HG02610 (cell line): Measurements from ENCODE around the gene FOLR2.

Source experiments
- ATAC-seq: cut with Tn5 transposase; IDR thresholded peaks from one replicate; pipeline ENCODE4 v1.9.1; 2021; ENCODE audit warnings: mild to moderate bottlenecking, moderate library complexity; ENCODE audit not compliant: unreplicated experiment

FOLR2 gene

DNA sequence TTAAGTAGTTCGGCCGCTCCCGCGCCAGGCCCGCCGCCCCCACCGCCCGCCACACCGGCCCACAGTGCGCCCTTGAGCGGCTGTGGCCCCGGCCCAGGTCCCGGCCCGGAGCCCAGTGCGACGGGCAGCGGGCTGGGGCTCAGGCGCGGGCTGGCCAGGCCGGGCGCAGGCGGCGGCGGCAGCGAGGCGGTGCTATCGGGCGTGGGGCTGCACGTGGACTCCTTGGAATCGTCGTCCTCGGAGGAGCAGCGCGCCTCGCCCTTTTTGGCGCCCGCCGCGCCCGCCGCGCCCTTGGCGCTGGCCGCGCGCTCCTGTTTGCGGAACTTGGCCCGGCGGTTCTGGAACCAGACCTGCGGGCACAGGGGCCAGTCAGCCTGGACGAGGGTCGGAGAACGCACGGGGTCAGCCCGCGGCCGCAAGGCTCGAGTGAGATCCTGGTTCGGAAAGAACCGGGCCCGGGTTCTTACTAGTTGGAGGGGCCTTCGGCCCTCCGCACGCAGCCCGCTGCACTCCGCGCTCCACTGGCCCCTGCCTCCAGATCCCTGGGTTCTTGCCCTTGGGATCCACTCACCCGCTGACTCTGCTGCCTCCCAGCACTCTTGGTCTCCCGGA is 23.4 kb downstream of the FOLR2 start:
- ATAC-seq = no peak

DNA sequence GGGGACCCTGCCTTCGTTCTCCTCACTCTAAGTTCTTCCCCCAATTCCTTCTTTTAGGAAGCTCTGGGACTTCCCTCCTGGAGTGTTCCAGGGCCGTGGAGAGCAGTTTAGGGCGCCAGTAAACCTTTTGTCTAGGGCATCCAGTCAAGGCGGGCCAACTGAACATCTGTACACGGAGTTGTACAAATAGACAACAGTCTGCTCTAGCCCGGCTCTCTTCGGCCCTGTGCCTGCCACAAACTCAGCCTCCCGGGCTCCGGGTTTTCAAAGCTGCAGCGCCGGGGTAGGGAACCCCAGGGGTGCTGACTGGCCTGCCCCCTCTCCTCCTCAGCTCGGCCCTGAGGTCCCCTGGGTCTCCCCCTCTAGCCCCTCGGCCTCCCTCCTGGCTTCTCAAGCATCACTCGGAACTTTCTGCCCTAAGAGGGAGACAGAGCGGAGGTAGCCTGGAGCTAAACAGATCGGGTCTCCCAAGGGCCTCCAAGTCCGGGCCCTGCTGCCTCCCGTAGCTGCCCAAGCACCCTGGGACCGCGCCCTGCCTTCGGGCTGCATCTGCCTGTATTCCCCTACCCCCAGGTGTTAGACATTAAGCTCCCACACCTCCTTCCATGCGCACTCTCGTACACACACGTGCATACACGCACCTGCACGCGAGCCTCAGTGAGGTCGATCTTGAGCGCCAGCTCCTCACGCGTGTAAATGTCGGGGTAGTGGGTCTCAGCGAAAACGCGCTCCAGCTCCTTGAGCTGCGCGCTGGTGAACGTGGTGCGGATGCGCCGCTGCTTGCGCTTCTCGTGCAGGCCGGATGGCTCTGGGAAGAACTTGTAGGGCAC is 24.1 kb downstream of the FOLR2 start:
- no peak for ATAC-seq

DNA sequence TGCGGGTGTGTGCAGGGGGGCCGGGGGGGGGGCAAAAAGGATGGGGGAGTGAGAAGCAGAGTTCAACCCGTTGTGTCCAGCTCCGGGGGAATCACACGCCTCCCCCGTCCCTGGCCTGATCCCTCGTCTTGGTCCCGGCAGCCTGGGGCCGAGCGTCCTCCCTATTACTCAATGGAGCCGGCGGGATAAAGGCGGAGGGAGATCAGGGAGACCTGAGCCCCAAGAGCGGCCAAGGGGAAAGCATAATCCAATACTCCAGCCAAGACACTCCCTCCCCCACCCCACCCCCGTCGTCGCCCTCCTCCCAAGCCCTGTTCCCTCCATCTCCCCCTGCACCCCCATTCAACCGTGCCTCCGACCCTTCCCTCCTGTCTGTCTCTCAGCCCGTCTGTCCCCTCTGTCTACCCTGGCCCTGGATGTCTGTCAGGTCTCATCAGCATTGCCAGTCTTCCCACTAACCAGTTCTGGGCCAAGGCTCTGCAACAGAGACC is 24.7 kb downstream of the FOLR2 start:
- ATAC-seq = no peak

DNA sequence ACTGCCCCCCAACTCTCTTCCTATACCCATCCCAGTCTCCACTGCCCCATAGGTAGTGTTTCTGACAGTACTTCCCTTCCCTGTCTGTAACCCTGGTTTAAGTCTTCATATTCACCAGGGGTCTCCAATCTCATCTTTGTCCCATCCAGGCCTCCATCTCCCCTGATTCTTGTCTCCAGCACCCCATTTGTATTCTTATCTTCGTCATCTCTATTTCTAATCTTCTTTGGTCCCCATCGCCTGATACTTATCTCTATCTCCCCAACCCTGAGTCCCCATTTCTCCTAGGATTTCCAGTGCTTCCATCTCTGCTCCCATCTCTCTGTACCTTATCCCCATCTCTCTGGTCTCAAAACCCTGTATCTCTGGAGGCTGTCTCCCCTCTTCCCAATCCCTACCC is 25.5 kb downstream of the FOLR2 start:
- ATAC-seq = no peak

DNA sequence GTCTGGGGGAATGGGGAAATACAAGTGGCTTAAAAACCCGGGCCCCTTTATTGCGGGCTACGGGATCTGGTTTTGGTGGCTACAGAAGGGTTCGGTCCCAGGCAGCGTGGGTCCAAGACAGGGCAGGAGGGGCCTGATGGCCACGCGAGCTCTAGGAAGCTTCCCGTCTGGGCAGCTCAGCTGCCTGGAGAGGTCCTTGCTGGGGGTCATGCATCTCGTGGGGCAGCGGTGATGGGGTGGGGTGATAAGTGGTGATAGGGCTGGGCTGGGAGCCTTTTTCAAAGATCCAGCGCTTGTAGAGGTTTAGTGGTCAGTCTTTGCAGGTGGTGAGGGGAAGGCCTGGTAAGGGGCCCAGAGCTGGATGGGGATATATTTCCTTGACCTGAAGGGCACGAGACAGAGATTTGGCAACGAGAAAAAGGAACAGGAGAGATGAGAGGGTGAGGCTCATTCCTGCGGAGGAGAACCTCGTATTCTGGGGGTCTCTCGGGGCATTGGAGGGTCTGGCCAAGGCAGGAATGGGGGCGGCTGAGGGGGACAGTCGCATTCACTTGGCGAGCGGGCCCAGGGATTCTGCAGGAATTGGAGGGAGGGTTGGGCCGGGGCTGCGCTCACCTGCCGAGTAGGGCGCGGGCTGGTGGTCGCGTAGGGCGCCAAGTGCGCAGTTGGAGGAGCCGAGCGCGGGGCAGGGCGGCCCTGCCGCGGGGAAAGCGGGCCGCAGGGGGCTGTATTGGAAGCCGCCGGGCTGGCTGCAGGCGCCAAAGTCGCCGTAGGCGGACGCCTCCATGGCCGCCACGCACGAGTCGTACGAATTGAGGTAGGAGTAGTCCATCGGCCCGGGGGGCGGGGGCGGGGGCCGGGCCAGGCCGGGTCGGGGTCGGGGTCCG is 26.8 kb downstream of the FOLR2 start:
- ATAC-seq = no peak

DNA sequence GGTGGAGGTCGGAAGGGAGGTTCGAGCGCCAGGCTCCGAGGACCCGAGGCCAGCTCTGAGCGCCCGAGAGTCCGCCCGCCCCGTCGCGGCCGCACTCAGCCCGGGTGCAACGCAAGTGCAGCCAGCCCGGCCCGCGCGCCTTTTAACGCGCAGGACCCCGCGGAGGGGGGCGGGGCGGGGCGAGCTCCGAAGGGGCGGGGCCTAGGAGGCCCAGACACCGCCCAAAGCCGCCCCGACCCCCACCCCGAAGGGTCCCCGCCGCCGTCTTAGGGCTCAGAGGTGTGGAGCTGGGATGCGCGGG is 27.4 kb downstream of the FOLR2 start, which contains the start of gene PHOX2A:
Gene PHOX2A, minus strand, starts transcription at position 117 of the 301 bp plus-strand sequence. CDS start 172 bp downstream, outside the sequence.
- no peak for ATAC-seq

DNA sequence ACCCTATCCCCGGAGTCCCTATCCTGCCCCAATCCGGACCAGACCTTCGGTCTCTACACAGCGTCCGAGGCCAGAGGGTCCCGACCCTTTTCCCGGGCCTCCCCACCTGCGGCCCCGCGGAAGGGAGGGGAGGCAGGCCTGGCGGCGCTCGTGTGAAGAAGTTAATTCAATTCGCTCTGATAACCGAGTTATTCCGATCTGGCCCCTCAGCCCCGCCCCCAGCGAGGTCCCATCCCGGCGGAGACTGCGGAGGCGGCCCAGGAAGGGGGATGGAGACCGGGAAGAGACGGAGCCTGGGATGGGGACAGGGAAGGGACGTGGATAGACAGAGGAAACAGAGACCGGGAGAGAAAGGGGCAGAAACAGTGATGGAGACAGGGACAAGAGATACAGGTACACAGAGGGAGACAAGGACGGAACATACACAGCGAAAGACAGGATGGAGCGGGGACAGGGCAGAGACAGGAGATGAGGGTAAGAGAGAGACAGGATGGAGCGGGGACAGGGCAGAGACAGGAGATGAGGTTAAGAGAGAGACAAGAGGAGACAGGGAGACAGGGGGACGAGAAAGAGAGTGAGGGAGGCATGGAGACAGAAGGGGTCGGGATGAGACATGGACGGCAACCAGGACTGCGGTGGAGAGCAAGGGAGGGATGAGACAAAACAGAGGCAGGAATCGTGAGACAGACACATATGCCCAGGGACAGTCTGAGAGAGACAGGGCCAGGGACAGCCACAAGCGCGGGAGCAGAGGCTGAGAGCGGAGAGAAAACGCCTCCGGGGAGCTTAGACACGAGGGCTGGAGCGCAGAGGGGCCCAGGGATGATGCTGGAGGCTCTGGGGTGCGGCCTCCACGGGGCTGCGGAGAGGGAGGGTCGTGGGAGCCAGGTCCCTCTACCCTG is 28.0 kb downstream of the FOLR2 start:
- ATAC-seq = no peak

DNA sequence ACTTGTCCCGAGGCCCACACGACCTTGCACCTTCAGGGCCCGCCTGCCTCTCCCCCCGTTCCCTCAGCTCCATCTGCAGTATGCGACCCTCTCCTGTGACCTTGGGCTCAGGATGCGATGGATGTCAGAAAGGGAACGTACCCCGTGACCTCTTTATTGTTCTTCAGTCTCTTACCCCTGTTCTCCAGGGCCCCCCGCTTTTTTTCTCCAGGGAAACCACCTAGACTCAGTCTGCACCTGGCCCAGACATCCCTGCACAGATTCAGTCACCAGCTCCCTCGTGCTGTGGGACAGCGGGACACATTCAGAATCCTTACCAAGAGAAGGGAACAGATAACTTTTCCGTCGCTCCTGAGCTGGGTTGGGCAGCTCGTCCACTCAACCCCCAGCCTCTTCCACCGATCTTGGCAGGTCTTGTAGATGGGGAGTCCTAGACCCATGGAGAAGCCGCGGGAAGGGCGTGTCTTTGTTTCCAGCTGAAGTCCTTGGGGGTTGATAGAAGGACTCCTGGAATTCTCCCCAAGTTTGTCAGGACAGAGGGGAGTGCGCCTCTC is 28.7 kb downstream of the FOLR2 start:
- no peak for ATAC-seq

DNA sequence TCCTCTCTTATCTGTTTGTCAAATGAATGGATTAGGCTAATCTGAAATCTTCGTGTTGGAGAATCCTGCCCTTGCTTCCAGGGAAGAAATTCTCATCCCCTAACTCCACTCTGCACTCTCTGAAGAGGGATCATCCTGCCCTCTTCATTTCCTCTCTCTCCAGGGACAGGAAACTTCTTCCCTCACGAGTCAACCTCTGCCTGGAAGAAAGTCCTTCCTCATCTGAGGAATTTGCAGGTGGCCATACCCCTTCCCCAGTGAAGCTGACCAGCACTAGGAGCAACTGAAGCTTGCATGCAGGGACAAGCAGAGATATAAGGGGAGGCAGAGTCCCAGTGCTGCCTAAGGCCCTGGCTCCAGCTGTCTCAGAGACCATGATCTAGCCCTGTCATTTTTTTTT is 31.0 kb downstream of the FOLR2 start:
- no peak for ATAC-seq

DNA sequence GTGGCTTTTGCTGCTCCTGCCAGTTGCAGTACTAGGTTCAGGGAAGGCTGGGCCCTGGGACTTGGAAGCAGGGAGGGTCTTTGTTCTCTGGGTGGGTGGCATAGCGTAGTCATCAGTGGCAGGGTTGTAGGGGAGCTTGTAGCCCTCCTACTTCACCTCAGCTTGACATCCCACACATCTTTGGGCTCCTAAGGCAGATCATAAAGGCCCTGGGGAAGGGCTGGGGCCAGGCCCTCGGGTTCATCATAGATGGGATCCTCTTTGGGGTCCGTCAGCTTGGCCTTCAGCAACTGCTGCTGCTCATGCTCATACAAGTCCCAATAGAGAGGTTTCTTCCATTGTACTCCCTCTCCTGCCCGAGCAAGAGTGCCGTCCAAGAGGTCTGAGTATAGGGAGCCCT is 33.4 kb downstream of the FOLR2 start:
- ATAC-seq = no peak

DNA sequence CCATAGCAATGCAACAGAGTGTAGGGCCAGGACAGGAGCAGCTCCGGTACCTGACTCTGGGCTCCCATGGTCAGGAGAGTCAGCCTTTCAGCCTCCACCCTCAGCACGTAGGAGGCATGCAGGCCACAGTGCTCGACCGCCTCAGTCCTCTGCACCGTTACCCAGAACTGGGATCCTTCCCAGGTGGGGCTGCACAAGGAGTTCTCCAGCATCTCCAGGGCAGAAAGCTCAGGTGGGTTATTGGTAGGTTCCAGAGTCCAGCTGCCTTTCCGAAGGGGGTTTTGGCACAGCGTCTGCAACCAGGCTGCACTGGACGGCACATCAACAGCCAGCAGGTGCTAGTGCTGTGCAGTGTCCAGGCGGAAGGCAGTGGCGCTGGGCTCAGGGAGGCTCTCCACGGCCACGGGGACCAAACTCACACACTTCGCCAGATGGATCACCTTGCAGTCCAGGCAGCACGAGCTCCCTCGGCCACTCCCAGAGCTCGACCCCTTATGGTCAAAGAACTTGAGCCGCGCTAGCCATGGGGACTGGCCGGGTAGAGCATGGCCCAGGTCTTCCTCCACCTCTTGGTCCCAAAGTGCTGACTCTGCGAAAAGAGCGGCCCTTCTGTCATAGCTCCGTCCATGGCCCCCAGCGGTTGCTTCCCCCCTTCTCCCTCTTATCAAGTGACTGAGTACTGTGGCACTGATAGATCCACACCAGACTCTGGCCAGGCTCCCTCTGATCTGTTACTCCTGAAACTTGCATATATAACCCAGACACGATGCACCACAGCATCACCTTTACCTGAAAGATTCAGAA is 34.3 kb downstream of the FOLR2 start:
- no peak for ATAC-seq

DNA sequence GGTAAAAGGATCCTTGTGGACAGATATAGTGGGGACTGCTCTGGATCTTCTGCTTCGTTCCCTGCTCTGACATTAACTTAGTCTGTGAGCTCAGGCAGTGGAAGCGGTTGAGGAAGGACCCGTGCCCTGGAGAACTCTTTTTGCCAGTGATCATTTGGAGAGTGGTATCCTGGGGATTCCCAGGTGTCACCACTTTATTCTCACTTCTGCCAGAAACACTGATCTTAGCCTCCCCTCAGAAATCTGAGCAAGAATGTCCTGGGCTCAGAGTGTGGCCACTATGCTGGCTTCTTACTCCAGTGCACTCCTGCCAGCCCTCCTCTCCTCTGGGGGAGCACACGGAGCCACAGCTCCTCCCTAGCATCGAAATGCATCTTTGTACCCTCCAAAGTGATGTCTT is 35.0 kb downstream of the FOLR2 start:
- ATAC-seq = no peak

DNA sequence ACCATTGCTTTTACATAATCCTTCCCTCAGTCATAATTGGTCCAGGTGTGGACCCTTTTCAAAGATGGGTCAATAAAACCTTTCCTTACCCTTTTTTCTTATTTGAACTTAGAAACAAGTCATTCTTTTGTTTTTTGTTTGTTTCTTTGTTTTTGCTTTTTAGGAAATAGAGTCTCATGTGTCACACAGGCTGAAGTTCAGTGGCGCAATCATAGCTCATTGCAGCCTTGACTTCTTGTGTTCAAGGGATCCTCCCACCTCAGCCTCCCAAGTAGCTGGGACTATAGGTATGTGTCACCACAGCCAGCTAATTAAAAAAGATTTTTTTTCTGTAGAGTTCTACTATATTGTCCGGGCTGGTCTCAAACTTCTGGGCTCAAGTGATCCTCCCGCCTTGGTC is 36.8 kb downstream of the FOLR2 start:
- no peak for ATAC-seq

DNA sequence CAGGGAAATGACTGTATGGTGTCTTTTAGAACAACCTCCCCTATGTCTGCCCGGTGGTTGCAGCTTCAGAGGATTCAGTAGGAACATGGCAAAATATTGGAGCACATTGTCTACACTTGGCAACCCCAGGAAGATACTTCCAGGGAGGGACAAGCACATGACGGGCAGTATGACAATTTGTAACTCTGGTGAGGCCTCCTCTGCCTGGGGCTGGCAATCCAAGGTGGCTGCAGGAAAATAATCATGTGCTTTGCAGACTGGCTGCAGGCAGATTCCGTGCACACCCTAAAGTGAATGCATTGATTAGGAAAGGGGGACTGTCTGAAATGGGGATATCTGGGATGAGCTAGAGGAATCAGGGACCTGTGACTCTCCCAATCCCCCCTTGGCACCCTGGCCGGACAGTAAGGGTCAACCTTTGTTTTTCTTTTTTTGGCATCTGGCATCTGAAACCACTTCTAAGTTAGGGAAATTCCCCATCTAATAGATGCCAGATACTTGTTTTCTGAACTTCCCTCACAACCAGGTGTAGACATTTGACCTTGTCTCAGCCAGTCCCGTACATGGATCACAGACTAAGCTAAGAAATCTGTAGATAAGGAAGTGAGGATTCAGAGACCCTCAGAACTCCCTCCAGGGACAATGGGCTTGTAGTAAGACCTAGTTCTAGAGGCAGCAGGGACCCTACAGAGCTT is 37.9 kb downstream of the FOLR2 start:
- ATAC-seq = no peak

DNA sequence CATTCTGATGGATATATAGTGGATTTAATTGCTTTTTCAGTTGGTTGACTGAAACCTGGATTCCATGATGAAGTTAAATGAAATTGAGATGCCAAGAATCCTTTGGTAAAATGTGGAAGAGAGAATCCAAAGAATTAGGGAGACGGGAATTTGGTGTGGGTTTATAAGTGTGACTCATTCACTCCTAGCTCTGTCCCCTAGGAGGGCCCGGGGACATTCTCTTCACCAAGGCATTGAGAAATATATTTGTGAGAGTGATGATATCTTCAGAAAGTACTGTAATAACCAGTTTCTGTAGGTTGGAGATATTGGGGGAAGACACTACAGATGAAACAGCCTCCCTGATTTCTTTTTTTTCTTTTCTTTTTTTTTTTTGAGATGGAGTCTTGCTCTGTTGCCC is 41.0 kb downstream of the FOLR2 start:
- ATAC-seq = no peak

DNA sequence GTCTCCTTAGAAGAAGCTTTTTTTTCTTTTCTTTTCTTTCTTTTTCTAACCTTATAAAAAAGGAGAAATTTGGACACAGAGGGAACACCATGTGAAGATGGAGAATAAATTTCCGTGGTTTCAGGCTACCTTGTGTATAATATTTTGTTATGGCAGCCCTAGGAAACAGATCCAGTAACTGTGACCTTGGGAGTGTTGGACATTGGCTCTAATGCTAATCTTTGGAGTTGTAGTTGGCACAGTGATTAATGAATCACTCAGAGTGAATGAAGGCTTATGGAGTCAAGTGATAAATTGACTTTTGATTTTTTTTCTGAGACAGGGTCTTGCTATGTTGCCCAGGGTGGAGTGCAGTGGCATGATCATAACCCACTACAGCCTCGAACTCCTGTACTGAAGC is 42.9 kb downstream of the FOLR2 start:
- no peak for ATAC-seq

DNA sequence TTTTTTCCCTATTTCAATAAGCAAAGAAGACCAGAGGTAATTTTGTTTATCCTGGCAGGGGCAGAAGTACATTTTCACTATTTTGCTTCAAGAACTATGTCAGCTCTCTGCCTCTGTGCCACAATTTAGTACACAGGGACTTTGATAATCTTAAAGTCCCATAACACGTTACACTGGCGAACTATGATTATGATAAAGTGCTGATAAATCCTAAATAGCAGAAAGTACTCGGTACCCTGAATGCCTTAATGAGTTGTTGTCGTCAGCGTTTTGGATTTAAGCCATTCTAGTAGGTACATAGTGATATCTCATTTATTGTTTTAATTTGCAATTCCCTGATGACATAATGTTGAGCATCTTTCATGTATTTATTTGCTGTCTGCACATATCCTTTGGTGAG is 44.0 kb downstream of the FOLR2 start:
- no peak for ATAC-seq

DNA sequence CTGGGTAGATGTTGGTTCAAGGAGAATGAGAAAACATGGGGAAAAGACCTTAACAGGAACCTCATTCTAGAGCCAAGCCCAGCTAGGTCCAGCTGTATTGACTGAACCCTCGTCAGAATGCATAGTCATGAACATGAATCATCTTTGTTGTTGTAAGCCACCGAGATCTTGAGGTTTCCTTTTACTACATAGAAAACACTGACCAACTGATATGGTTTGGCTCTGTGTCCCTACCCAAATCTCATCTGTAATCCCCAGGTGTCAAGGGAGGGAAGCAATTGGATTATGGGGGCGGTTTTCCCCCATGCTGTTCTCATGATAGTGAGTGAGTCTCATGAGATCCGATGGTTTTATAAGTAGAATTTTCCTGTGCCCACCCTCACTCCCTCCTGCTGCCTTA is 46.8 kb downstream of the FOLR2 start:
- ATAC-seq = no peak

DNA sequence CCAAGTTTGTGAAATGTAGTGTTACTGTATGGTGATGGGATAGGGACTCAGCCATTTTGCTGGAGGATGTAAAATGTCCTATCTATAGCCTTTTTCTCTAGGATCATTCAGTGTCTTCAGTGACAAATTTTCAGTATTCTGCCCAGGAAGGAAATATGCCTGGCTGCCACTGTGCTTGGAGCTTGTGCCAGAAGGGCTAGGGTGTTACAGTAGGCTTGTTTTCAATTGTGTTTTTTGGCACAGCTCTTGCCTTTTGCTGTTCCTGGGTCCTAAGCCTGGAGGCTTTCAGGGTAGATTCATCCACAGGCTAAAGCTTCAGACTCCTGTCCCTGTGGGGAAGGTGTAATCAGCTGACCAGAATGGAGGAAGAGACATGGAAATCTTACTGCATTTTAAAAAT is 49.4 kb downstream of the FOLR2 start:
- no peak for ATAC-seq
